Hepatic stellate cell (primary cell): ENCODE results near the gene ADPRHL1.
"Not testable (repeated sequence)": the region's sequence is repeated elsewhere in the genome, so short reads cannot be mapped to it uniquely, and the experiment has no call there.

Experiments used
- DNase-seq: peaks from one replicate; pipeline ENCODE4 v3.0.0; 2011; ENCODE audit warnings: low spot score

ADPRHL1 gene

DNA sequence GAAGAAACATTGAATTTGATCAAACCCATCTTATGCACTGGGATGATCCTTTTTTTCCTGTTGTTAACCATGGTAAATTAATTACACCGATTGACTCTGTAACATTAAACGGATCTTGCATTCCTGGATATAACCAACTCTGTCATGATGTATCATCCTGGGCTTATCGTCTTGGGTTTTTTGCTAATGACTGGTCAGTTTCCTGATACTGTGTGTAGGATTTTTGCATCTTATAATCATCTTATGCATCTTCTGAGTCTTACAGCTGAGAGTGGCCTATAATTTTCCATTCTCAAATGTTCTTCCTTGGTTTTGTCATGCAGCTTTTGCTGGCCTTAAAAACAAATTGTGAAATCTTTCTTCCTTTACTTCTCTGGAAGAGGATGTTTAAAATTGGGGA lies 24.4 kb upstream of the ADPRHL1 start:
- no peak for DNase-seq

DNA sequence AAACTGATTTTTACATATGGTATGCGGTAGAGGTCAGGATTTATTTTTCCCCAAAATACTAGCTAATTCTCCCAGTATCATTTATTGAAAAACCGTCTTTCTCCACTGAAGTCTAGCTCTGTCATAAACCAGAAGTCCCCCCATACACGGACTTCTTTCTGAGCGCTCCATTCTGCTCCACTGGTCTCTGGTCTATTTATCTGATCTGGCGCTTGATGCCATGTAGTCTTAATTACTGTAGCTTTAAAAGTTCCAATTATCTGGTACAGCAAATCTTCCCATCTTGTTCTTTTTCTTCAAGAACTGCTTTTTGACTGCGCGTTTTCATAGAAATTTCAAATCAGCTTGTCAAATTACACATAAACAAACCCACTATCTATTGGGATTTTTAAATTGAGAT lies 23.5 kb upstream of the ADPRHL1 start:
- DNase-seq = no peak

DNA sequence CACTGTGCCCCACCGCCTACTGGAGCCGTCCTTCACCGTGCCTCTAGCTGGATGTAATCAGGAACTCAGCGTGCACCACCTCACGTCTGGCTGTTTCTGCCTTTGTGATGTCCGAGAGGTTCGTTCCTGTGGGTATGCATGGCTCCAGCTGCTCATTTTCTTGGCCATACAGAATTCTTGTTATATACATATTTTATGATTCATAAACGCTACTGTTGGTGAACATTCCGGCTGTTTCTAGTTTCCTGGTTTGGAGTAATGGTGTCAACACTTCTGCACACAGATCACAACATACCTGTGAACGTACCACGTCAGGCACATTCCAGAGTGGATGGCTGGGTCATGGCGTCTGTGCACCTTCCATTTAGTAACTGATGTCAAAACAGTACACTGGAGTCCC lies 22.6 kb upstream of the ADPRHL1 start:
- no peak for DNase-seq

DNA sequence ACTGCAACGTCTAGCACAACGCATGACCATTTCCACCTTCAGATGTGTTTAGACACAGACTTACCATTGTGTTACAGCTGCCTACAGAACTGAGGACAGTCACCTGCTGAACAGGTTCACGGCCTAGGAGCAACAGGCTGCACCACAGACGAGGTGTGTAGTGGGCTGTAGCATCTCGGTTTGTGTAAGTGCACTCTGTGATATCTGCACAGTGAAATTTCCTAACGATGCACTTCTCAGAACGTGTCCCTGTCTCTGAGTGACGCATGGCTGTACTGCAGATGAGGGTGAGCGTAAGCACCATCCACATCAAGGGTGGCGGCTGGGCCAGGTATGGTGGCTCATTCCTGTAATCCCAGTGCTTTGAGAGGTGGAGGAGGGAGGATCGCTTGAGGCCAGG lies 22.0 kb upstream of the ADPRHL1 start:
- DNase-seq = no peak

DNA sequence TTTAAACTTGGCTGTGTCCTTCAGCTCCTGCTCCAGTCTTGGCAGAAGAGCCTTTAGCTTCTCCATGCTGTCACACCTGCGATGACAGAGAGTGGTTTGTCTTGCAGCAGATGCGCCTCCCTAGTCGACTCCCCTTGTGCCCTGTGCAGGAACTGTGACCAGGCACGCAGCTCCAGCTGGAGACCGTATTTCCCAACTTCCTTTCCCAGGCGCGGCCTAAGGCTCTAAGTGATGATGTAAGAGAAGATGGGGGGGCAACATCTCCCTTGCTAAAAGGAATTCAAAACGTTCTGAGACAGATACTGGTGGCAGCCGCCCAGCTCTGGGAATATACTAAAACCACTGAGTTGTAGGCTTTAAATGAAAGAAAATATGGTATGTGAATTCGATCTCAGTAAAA lies 20.9 kb upstream of the ADPRHL1 start:
- no peak for DNase-seq

DNA sequence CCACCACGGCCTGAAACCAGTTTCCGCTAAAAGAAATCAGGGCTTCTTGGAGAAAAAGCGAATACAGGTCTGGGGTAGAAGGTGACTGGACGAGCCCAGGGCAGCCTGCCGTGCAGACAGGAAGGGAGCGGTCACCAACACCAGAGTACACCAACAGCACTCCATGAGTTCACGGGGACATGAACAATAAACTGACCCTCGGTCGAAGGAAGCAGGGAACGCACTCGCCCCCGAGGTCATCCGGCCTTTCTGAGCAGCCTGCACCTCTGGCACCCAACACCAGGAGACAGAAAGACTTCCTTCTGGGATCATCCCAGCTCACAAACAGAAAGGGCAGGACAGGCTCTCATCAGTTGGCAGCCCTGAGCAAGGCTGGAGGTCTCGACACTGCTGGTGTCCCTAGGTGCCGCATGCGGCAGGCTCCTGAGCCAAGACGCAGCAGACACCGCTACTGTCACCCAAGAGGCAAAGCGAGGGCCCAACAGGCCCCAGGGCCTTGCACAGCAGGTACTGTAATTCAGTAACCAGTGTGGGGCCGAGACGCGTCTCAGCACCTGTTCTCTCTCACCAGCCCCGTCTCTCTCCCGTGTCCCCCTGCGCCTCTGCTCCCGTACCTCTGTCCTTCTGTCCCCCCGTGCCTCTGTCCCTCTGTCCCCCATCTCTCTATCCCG lies 19.2 kb upstream of the ADPRHL1 start:
- no peak for DNase-seq

DNA sequence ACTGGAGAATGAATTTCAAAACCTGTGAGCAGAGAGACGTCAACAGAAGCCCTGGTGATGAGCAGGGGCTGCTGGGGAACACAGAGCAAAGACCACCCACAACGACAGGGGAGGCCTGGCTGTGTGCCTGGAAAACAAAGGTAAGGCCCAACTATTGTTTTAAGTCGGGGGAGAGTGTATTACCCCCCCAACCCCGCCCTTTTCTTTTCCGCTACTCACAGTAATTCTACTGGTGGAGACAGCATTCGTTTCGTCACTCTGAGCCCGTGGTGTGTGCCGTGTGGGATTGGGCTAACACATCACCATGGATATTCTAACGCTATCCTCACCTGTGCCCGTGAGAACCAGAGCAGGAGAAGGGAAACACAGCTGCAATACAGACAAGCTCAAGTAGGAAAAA lies 18.6 kb upstream of the ADPRHL1 start:
- no peak for DNase-seq

DNA sequence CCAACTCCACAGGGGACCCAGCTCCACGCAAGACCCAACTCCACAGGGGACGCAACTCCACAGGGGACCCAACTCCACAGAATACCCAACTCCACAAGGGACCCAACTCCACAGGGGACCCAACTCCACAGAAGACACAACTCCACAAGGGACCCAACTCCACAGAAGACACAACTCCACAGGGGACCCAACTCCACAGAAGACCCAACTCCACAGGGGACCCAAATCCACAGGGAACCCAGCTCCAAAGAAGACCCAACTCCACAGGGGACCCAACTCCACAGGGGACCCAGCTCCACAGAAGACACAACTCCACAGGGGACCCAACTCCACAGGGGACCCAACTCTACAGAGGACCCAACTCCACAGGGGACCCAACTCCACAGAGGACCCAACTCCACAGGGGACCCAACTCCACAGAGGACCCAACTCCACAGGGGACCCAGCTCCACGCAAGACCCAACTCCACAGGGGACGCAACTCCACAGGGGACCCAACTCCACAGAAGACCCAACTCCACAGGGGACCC lies 17.4 kb upstream of the ADPRHL1 start:
- not testable (repeated sequence) for DNase-seq

DNA sequence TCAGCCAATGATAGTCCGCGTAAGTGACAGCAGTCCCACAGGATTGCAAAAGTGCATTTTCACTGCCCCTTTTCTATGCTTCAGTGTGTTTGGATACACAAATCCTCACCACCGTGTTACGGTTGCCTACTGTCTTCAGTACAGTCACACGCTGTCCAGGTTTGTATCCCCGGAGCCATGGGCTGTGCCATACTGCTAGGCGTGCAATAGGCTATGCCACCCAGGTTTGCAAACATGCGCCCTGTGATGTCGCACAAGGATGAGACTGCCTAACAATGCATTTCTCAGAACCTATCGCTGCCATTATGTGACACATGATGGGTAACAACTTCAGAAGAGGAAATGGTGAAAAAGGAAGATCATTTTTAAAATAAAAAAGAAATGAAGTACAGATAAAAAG lies 16.8 kb upstream of the ADPRHL1 start:
- DNase-seq = no peak

DNA sequence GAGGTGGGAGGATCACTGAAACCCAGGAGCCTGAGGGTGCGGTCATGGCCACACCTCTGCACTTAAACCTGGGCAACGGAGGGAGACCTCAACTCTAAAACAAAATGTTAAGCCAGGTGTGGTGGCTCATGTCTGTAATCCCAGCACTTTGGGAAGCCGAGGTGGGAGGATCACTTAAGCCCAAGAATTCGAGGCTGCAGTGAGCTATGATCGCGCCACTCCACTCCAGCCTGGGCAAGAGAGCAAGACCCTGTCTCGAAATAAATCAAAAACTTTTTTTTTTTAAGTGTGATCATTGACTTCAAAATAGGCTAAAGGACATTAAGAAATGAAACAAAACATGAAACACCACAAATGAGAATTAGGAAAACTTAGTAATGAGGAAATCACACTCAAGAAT lies 16.3 kb upstream of the ADPRHL1 start:
- no peak for DNase-seq

DNA sequence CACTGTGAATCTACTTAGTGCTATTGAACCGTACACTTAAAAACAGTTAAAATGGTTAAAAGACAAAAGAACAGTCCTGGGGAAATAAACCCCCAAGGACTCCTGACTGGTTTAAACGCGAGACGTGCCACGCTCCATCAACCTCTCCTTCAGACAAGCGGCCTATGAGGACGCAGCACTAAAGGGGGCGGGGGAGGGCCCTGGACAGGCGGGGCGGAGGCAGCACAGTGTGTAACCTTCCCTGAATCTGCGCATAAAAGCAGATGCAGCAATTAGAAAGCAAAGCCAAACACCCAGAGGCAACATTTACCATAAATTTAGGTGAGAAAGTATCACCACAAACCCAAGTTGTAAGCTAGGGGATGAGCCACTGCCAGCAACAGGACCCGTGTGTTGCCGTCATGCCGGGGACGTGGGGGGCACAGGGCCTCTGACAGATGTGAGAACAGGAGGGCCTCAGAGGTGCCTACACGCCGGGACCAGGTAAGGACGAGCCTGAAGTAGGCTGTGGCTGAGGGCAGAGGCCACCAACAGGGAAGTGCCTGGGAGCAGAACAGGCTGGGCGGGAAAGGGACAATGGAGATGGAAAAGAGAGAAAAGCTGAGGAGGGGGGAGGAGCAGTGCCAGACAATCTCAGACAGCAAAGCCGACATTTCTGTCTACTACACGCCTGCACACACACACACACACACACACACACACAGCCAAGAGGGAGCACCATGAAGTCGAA lies 15.3 kb upstream of the ADPRHL1 start:
- no peak for DNase-seq

DNA sequence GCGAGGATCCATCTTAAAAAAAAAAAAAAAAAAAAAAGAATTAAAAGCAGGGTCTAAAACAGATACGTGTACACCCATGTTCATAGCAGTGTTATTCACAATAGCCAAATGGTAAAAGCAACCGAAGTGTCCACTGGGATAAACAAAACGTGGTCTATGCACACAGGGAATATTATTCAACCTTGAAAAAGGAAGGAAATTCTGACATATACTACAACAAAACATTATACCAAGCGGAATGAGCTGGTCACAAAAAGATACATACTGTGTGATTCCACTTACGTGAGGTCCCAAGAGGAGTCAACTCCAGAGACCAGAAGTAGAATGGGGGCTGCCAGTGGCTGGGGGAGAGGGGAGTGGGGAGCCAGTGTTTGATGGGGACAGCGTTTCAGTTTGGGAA lies 14.7 kb upstream of the ADPRHL1 start:
- DNase-seq = no peak

DNA sequence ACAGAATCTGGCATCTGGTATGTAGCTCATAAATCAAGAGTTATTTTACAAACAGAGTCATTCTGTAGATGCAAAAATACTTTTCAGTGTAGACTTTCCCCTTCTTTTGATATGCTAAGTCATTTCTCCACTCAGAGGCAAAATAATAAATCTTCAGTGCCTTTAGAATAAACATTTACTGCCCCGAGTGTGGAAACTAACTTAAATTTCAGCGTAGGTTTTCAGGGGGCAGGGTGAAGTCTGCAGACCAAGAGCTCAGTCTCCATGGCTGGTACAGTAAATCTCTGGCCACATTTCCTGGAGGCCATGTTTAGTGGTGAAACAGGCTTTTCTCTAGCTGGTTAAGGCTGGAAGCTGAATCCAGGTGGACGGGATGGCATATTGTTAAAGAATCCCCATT lies 13.1 kb upstream of the ADPRHL1 start:
- no peak for DNase-seq

DNA sequence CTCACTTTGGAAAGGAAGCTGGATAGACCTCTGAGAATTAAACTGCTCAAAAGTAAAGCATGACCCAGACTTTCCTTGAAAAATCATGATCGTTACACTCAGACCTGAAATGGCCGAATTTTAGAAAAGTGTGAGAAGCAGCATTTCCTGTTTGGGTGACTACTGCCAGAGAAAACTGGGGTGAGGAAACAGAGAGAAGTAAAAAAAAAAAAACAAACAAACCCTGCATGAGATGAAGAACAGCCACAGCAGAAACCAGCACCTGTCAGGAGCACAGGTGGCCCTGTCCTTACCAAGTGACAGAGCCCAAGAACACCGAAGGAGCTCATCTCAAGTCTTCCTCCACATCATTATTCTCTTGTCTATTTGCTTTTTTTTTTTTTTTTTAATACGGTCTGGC lies 12.0 kb upstream of the ADPRHL1 start:
- DNase-seq = no peak

DNA sequence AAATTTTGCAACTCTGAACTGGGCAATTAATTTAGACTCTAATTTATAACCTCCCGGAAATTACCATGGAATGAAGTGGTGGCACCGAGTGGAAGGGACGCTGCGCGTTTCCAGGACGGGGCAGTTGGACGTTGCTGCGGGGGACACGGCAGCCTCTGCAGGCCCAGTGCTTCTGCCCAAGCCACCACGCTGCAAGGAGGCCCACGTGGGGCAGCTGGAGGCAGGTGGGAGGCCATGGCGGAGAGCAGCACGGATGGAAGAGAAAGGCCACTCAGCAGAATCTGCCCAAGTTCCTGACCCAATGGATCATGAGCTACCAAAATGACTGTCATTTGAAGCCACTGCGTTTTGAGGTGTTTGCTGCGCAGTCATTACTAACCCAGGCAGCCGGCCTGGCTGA lies 11.2 kb upstream of the ADPRHL1 start:
- no peak for DNase-seq

DNA sequence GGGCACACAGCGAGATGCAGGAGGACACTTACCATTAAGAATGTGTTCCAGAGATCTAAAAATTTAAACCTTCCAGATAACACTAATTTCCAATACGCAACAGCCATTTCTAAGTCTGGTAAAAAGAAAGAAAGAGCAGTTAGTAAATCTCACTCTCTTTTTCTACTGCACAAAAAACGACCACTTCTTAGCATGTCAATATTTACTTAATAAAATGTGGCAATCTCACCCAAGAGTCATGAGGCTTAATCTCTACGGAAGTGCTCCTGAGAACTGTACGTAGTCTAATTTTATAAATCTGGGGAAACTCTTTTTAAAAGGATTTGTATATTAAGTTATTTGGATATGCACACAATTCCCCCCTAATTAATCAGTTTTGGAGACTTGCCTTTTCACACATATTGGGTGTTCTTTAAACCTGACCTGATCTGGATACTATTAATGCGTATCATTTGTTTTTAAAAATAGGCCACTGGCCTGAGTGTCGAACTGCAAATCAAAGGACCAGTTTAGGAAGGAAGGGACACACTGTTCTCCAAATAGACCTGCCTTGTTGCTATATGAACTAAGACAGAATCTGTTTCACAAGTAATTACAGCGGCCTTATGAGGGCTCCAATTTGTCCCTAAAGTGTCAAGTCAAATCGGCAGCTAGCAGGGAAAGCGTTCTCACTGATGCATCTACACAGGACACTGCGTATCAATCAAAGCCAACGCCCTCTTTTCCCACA lies 7.9 kb upstream of the ADPRHL1 start:
- no peak for DNase-seq

DNA sequence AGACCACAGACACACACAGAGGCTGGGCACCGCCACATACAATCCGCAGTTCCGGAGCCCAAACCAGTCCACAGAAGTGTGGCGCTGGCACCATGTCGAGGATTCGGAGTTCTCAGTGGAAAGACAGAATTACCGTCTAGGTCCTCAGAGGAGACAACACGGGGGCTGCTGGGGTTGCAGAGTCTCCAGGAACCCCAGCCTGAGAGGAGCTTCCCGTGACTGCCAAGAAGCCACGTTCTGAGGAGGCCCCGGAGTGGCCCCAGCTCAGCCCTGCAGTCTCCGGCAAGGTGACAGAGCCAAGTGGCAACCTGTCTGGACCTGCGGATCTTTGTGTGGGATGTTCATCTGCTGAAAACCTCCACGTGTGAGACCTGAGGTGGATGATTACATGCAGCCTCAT lies 7.3 kb upstream of the ADPRHL1 start:
- DNase-seq = no peak

DNA sequence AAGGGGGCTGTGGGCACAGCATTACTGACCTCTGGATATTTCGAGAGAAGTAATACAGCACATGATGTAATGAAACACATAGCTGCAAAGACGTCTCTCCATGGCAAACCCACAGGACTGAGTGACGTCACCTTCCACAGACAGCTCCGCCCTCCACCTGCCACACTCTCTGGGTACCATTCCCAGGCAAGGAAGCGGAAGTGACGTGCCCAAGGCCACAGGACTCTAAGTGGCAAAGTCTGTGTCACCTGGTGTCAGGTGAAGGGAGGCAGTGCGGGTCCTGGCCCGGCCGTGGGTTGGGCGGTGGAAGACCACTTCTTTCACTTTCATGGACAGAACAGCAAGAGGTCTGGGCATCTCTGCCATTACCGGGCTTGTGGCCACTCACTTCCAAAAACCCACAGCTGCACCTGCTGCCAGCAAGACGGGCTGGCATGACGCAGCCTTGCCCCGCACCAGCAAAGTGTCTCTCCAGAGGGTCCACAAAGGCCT lies 6.8 kb upstream of the ADPRHL1 start:
- no peak for DNase-seq

DNA sequence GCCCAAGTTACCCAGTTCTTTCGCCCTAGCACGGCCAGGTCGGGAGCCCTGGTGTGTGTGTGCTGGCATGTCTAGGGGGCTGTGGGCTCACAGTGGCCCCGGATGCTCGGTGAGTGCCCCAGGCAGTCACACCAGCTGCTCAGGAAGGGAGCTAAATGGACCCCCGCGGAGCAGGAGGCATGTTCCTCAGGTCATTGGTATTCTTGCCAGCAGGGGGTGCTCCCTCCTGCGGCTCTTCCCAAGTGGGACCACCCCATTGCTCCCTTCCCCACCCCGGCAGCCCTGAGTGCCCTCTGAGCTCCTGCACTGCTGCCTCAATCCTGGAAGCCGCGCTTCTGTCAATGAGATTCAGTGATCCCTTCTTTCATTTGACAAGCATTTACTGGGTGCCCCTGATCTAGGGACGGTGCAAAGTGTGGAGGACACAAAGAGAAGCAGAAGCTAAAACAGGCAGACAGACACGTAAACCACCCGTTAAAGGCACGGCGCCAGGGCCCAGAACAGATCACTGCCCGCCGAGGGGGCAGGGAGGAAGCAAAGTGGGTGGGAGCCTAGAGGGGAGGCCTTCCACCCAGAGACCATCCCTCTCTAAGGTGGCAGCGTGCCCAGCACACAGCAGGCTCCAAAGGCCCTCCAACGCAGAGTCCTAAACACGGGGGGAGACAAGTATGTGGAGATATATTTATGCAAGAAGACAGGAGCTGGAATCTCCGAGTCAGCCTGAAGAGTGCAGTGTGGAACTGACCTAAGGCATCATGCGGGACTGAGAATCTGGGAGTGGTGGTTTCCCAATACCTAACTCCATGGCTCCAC lies 5.2 kb upstream of the ADPRHL1 start:
- peak; percentile 47 for DNase-seq

DNA sequence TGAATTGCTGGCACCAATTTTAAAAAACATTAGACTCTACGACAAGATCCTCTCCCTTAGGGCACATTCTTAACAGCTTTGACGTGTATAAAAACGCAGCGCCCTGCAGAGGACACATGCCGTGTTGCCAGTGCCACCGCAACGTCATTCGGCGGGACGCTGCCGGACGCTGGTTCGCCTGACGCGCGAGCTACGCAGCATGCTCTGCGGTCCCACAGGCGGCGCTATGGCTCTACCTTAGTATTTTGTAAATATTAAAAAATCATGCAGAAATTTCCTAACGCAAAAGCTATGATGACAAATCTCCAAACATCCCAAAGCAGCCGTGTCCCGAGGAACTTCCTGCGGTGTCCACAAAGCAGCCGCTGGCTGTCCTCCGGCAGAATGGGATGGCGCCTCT lies 4.2 kb upstream of the ADPRHL1 start:
- no peak for DNase-seq

DNA sequence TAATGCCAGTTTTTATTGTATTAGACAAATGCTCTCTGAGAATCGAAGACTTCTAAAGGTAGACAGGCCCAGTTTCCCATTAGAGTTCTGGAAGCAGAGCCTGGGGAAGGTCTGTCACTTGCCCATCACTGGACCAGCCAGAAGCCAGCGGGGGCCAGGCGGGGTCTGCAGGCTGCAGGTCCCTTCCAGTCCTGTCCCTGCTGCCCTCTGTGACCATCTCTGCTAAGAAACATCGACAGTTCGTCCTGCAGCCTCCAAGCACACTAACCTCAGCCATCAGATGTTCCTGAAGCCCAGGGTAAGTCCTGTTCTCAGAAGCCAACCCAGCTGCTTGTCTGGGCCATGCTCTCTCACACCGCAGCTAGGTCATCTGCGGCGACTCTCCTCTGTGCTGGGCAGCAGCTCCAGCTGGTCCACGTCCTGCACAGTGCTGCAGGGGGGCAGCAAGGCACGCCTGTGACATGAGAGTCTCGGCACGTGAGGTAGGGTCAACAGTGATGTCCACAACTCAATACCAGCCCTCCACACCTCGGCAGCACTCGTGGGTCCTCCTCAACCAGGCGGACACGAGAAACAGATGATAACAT lies 2.9 kb upstream of the ADPRHL1 start:
- no peak for DNase-seq

DNA sequence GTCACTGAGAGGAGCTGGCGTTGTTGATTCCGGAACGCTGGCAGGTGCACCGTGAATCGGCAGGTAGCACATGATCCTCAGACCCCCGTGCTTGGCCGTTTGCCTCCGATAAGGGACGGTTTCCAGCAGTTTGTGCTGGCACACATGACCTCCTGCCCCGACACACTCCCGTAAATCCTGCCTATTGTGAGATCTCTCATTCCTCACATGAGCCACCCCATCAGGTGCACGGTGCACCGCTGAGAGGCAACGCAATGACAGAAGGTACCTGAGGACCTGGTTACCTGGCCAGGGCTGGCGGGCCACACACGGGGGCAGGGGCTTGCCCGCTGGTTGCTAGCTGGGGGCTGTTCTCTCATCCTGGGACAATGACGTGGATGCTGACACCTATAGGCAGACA lies 2.1 kb upstream of the ADPRHL1 start:
- no peak for DNase-seq
